GM12878 (cell line): ENCODE results near the gene MPHOSPH9.

Experiments
- ATF7 ChIP-seq: fragments of 450-650 bp; IDR thresholded peaks from 2 replicates; pipeline ENCODE4 v1.6.1; 2016; ENCODE audit warnings: low read depth, mild to moderate bottlenecking
- CREB1 ChIP-seq: IDR thresholded peaks from 2 replicates; pipeline ENCODE4 v1.6.1; 2012; ENCODE audit warnings: low read depth, mild to moderate bottlenecking, inconsistent platforms
- CTCF ChIP-seq, 3 experiments: IDR thresholded peaks in 2 of 3; conservative IDR thresholded peaks in 1 of 3; 2 replicates each; pipeline ENCODE4 v1.5.1; 2011; ENCODE audit warnings: low read depth in 3 of 3, low read length in 3 of 3, mild to moderate bottlenecking in 3 of 3, control low read depth in 2 of 3, moderate library complexity in 2 of 3, inconsistent platforms in 1 of 3, mixed read lengths in 1 of 3; ENCODE audit not compliant: control insufficient read depth in 2 of 3, insufficient read depth in 1 of 3; ENCODE audit errors: extremely low read depth in 1 of 3
- EP300 ChIP-seq, 2 experiments: fragments of 150-350 bp in 1 of 2; IDR thresholded peaks; 2 replicates each; pipeline ENCODE4 v1.6.1; 2011 to 2012; ENCODE audit warnings: low read depth in 2 of 2, low read length in 2 of 2, borderline replicate concordance in 1 of 2, improper control_type of control experiment in 1 of 2, inconsistent platforms in 1 of 2; ENCODE audit not compliant: control insufficient read depth in 1 of 2
- IRF3 ChIP-seq: fragments of 450-650 bp; IDR thresholded peaks from 2 replicates; pipeline ENCODE4 v1.6.1; 2014; ENCODE audit warnings: mild to moderate bottlenecking
- POLR2AphosphoS5 ChIP-seq: IDR thresholded peaks from 2 replicates; pipeline ENCODE4 v1.6.1; 2011; ENCODE audit warnings: mild to moderate bottlenecking, low read length, inconsistent platforms
- RAD21 ChIP-seq: IDR thresholded peaks from 2 replicates; pipeline ENCODE4 v1.6.1; 2011; ENCODE audit warnings: mild to moderate bottlenecking, low read depth, low read length, moderate library complexity; ENCODE audit not compliant: insufficient read depth
- SIX5 ChIP-seq: IDR thresholded peaks from 2 replicates; pipeline ENCODE4 v1.6.1; 2011; ENCODE audit warnings: mild to moderate bottlenecking, low read depth, low read length, moderate library complexity; ENCODE audit not compliant: severe bottlenecking
- SMAD1 ChIP-seq: fragments of 450-650 bp; IDR thresholded peaks from 2 replicates; pipeline ENCODE4 v1.6.1; 2018; ENCODE audit warnings: mild to moderate bottlenecking, low read depth; ENCODE audit not compliant: partially characterized antibody
- SRF ChIP-seq, 2 experiments: IDR thresholded peaks; 2 replicates each; pipeline ENCODE4 v1.6.1; 2011; ENCODE audit warnings: low read depth in 2 of 2, low read length in 2 of 2, mild to moderate bottlenecking in 1 of 2, moderate library complexity in 1 of 2
- STAT1 ChIP-seq: fragments of 450-650 bp; conservative IDR thresholded peaks from 2 replicates; pipeline ENCODE4 v1.6.1; 2014; ENCODE audit warnings: antibody characterized with exemption, mild to moderate bottlenecking
- SUZ12 ChIP-seq: fragments of 200-600 bp; sonication (generic); IDR thresholded peaks from one replicate; pipeline ENCODE4 v1.6.1; 2018; ENCODE audit warnings: antibody characterized with exemption, mild to moderate bottlenecking; ENCODE audit not compliant: unreplicated experiment
- TAF1 ChIP-seq: IDR thresholded peaks from 2 replicates; pipeline ENCODE4 v1.6.1; 2011; ENCODE audit warnings: mild to moderate bottlenecking, low read depth, low read length, borderline replicate concordance
- ZNF207 ChIP-seq: fragments of 450-650 bp; IDR thresholded peaks from 2 replicates; pipeline ENCODE4 v1.6.1; 2014; ENCODE audit warnings: antibody characterized with exemption, mild to moderate bottlenecking, borderline replicate concordance

GRCh38 chr12:123151457-123152454, 81.2 kb downstream of the MPHOSPH9 start:
- TF ChIP-seq SUZ12 (no peak), SRF (IDR thresholded peaks at IDR 0.05; ENCODE audit: low read depth in 2 of 2, low read length in 2 of 2) (no peak), EP300 (IDR thresholded peaks at IDR 0.05; ENCODE audit: borderline replicate concordance in 1 of 2, control insufficient read depth in 1 of 2, low read depth in 2 of 2, low read length in 2 of 2) (no peak), CREB1 (no peak), CTCF (IDR thresholded peaks at IDR 0.05 in 2 of 3, conservative IDR thresholded peaks at IDR 0.05 in 1 of 3; ENCODE audit: control insufficient read depth in 2 of 3, extremely low read depth in 1 of 3, insufficient read depth in 1 of 3, low read depth in 3 of 3, low read length in 3 of 3) (no peak), TAF1 (no peak), RAD21 (no peak), IRF3 (no peak), SMAD1 (no peak), ZNF207 (no peak), POLR2AphosphoS5 (no peak), ATF7 (no peak), SIX5 (no peak), STAT1 (no peak)
